ENCODE measurements around the gene DOCK11.

DOCK11 gene

GRCh38 chrX:118632862-118633261 is 137.2 kb downstream of the DOCK11 start:
- no peaks in the 10 kb centered on the region for H3K27me3 ChIP-seq (ENCODE audit: insufficient read depth, poor library complexity, severe bottlenecking)
- DNase-seq (ENCODE audit: low read depth in 1 of 2, low spot score in 1 of 2) = peak in 1 of 2 experiments; percentile 33
- no peak overlapping the region for H3K4me3 ChIP-seq (replicated peaks; ENCODE audit: insufficient read depth, low read length)
- peak overlapping the region; percentile 78 for H3K27ac ChIP-seq (replicated peaks)
- TF ChIP-seq GABPA (IDR thresholded peaks at IDR 0.05; ENCODE audit: low read depth) (no peak), CTCF (IDR thresholded peaks at IDR 0.05; ENCODE audit: insufficient read depth, low read length) (no peak), SPI1 (IDR thresholded peaks at IDR 0.05; ENCODE audit: borderline replicate concordance, low read depth) (peak; percentile 18; the same call in 1 of the 2 replicates), REST (IDR thresholded peaks at IDR 0.05; ENCODE audit: insufficient replicate concordance, low read depth) (no peak), POLR2AphosphoS5 (IDR thresholded peaks at IDR 0.05; ENCODE audit: low read depth) (no peak)

GRCh38 chrX:118633530-118633929 is 137.9 kb downstream of the DOCK11 start:
- H3K27ac ChIP-seq (replicated peaks) = peak overlapping the region; percentile 78
- H3K27me3 ChIP-seq (ENCODE audit: insufficient read depth, poor library complexity, severe bottlenecking) = no peaks in the 10 kb centered on the region
- no peak for TF ChIP-seq SPI1 (IDR thresholded peaks at IDR 0.05; ENCODE audit: borderline replicate concordance, low read depth)
- no peak for TF ChIP-seq REST (IDR thresholded peaks at IDR 0.05; ENCODE audit: insufficient replicate concordance, low read depth)
- TF ChIP-seq POLR2AphosphoS5 (IDR thresholded peaks at IDR 0.05; ENCODE audit: low read depth) = no peak
- TF ChIP-seq CTCF (IDR thresholded peaks at IDR 0.05; ENCODE audit: insufficient read depth, low read length) = no peak
- no peak for TF ChIP-seq GABPA (IDR thresholded peaks at IDR 0.05; ENCODE audit: low read depth)
- H3K4me3 ChIP-seq (replicated peaks; ENCODE audit: insufficient read depth, low read length) = no peak overlapping the region
- no peak for DNase-seq (ENCODE audit: low read depth in 1 of 2, low spot score in 1 of 2)

GRCh38 chrX:118634336-118634735 is 138.7 kb downstream of the DOCK11 start:
- no peak for TF ChIP-seq POLR2AphosphoS5 (IDR thresholded peaks at IDR 0.05; ENCODE audit: low read depth)
- TF ChIP-seq GABPA (IDR thresholded peaks at IDR 0.05; ENCODE audit: low read depth) = no peak
- no peak for TF ChIP-seq REST (IDR thresholded peaks at IDR 0.05; ENCODE audit: insufficient replicate concordance, low read depth)
- no peak for TF ChIP-seq CTCF (IDR thresholded peaks at IDR 0.05; ENCODE audit: insufficient read depth, low read length)
- no peak for TF ChIP-seq SPI1 (IDR thresholded peaks at IDR 0.05; ENCODE audit: borderline replicate concordance, low read depth)
- DNase-seq (ENCODE audit: low read depth in 1 of 2, low spot score in 1 of 2) = no peak

More at GRCh38 chrX:118634336-118634735, 138.7 kb downstream of the DOCK11 start:
- H3K27ac ChIP-seq (replicated peaks) = no peak overlapping the region
- H3K27me3 ChIP-seq (ENCODE audit: insufficient read depth, poor library complexity, severe bottlenecking) = no peaks in the 10 kb centered on the region
- no peak overlapping the region for H3K4me3 ChIP-seq (replicated peaks; ENCODE audit: insufficient read depth, low read length)
